HG03175 (cell line): ENCODE data around the gene VPS8.
"Not testable (repeated sequence)": the region's sequence is repeated elsewhere in the genome, so short reads cannot be mapped to it uniquely, and the experiment has no call there.

Experiments used
- ATAC-seq: cut with Tn5 transposase; IDR thresholded peaks from one replicate; pipeline ENCODE4 v1.9.1; 2021; ENCODE audit warnings: mild to moderate bottlenecking, moderate library complexity; ENCODE audit not compliant: unreplicated experiment

Gene VPS8

DNA sequence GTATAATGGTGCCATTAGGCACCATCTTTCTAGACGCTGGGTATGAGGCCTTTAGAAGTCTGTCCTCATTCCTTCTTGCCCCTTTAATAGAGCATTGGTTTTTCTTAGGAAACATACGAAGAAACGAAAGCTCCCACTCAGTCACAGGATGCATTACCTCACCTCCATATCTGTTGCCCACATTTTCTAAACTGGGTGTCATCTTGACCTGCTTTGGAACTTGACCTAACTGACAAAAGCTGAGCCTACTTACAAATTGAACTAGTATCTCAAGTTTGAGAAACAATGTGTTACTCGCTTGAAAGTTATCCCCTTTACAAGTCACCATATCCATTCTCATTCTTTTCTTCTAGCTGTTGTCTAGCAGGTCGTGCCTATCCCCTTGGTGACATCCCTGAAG is 102.7 kb downstream of the VPS8 start:
- no peak for ATAC-seq

DNA sequence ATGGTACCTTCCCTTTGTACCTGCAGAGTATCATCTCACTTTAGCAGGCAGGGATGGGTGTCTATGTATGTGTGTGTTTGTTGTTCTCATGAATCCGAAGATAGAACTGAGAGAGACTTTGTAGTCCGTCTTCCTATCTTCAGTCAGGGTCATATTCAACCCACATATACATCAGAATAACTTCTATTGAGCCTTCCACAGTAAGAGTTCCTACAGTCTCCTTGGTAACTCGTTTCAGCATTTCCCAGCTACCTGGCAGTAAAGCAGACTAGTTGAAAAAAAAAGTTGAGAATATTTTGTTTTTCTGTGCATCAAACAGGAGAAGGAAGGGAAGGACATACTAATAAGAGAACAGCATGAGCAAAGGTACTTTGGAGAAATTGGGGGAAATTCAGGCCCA is 106.8 kb downstream of the VPS8 start:
- no peak for ATAC-seq

DNA sequence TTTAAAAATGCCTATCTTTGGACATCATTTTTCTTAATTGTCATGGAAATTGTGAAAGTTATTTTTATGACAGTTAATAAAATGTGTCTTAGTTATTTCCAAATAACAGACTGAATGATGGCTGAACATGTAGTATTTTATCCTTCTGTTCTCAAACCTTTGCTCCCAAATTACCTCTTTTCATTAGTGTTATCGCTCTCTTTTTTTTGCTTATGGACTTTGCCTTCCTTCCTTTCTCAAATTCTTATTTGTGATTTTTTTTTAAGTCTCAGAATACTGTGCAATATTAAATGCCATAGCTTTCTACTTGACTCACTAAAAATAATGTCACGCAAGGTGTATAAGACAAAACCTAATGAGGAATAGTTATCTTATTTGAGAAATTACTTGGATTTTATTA is 107.7 kb downstream of the VPS8 start:
- ATAC-seq: no peak

DNA sequence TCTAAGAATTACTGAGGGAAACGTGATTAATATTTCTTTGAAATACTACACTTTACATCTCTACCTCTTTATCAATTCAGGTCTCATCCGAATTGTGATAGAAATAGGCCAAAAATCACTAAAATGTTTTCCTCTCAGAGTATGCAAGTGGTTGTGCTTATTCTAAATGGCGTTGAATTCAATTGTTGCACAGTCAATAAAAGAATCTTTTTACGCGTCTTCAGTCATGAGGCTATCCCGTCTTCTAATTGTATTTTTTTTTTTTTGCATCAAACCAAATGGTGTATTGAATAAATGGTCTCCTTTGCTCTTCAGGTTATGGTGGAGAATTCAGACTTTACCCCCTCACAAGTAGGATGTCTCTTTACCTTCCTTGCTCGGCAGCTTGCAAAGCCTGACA is 112.6 kb downstream of the VPS8 start:
- ATAC-seq: no peak

DNA sequence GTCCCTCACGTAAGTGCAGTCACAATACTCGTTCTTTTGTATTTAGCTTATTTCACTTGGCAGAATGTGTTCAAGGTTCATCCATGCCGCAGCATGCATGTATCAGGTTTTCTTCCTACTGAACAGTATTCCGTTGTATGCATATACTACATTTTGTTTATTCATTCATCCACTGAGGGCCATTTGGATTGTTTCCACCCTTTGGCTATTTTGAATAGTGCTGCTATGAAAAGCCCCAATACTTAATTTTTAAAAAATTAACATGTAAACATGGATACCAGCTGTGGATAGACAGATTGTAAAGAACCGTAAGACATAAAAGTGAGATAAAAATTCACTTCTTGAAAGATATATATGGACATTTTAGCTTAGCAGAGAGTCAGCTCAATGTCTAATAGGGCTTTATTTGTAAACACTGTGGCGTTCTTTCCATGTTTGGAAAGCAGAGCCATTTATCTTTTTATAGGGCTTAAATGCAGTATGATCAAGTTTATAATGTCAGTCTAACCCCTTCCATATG is 115.9 kb downstream of the VPS8 start:
- no peak for ATAC-seq

DNA sequence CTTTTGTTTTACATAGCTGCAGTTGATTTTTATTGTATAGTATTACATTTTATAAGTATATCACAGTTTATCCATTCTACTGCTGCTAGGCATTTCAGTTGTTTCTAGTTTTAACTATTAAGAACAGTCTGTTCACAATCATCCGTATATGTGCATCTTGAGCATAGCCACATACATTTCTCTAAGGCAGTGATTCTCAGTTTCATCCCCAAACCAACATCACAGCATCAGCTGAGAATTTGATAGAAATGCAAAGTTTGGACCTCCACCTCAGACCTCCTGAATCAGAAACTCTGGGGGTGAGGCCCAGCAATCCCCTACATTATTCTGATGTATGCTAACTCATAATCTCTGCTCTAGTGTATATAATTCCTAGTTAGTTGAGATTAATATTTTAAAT is 120.8 kb downstream of the VPS8 start:
- ATAC-seq: no peak

DNA sequence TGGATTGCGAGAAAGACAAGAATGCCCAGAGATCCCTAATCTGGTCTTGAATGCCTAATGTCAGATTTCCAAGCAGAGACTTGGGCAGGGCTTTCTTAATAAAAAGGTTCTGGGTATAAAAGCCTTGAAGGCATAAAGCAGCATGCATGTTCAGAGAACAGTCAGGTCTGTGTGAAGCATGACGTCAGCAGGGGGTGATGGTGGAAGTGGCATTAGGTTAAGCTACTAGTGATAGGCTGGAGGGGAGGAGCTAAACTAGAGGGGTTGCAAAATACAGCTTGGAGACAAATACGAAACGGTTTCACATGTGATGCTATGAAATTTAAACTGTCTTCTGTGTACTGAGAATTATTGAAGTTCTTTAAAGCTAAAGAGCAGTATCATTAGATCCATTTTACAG is 125.6 kb downstream of the VPS8 start:
- ATAC-seq: no peak

DNA sequence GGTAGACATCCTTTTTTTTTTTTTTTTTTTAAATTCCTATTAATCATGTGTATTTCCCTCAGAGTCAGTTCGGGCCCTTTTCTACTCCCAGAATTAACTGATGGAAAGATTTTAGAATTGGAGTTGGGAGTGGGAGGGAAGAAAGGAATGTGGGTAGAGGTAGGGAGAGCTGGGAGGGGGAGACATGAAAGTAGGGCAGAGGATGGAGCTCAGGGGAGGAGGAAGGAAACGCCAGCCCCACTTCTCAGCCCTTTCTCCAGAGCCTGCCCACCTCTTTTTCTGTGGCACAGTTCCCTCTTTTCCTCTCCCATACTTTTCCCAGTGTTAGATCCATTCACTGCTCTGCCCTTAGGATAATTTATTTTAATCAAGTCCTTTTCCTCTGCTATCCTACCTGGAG is 129.4 kb downstream of the VPS8 start:
- ATAC-seq: no peak

DNA sequence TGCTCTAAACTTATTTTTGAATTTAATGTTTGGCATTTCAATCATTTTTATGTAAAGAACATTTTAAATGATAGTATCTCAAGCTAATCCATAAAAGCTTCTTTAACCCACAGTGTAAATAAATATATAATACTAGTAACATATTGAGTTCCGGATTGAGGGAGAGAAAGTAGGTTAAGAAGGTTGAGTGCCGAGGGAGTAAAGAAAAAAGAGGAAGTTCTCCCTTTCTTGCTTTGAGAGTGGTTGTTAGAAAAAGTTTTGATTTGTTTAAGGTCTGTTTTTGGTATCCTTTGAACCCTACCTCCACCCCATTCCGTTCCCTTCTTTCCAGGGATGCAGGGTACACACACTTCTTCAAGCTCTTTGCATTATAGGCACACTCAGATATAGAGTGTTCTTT is 130.8 kb downstream of the VPS8 start:
- ATAC-seq: no peak

DNA sequence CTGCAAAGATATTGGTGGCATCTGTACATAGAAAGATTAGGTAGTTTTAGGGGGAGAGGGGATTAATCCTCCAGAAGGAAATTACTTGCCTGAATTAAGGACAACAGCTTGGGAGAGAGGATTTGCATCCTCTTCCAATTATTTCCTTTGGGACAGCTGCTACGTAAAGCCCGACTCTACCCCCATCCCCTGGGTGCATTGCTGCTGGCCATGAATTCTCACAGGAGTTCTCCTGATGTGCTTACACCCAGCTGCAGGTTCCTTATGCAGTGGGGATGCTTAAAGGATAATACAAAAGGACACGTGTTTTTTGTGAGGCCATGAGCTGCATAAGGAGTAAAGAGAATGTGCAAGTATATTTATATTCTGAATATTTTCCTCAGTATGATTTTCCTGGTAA is 132.3 kb downstream of the VPS8 start:
- no peak for ATAC-seq

DNA sequence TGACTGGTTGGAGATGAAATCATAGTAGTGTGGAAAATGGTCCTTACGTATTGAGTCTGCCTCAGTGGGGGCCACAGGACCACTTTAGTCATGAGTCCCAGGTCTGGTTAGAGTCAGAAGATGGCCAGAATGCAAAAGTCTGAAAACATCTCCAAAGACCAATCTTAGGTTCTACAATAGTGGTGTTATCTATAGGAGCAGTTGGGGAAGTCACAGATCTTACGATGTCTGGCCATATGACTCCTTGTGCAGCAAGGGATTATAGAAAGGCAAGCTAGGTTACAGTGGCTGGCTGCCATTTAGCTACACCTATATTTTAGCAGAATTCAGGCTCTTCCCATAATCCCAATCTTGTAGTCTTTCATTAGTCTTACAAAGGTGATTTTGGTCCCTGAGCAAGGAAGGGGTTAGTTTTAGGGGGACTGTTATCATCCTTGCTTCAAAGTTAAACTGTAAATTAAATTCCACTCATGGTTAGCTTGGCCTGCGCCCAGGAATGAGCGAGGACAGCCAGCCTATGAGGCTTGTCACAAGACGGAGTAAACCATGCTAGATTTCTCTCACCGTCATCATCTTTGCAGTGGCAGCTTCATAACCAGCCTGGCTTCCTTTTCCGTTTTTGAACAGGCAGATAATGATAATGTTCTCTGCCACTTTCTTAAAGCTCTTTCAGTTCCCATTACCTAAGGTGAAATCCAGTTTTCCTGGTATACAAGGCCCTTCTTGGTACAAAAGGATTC is 134.1 kb downstream of the VPS8 start:
- no peak for ATAC-seq

DNA sequence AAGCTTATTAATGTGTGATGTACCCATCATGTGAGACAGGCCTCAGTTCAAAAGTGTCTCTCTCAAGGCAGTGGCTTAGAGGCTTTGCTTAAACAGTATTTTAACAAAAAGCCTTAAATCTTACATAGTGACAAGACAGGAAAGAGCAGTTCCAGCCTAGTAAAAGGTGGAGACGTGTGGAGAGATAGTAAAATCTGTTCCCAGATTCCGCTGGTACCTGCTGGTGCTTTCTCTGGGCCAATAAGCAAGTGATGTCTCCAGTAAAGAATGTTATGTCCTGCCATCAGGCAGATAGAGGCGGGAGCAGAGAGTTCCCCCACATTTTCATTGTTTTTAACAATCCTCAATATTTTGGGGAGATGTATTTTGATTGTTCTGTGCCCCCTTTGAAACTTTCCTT is 135.0 kb downstream of the VPS8 start:
- ATAC-seq: no peak

DNA sequence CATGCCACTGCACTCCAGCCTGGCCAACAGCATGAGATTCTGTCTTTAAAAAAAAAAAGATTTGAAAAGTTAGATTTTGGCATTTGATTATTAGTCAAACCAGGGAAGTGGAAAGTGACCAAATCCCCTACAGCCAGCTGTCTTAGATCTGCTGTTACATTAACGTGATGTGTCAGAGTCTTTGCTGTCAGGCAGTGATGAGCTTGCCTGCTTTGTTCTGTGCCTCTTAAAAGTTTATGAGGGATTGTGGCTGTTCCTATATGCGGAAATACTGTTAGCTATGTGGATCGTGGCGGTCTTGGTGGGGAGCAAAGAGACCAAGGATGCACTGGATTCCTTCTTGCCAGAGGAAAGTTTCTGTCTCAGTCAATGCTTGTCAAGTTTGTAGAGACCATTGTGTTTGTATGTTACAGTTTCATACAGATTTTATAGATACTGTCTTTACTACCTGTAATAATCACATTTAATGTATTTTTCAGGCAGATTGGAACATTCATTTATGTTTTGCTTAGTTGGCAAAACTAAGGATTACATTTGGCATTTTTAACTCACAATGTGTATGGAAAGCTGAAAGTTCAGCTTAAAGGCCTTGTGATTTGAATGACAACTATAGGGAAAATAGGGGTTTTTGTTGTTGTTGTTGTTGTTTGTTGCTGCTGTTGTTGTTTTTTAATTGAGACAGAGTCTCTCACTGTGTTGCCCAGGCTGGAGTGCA is 137.4 kb downstream of the VPS8 start:
- ATAC-seq: no peak

DNA sequence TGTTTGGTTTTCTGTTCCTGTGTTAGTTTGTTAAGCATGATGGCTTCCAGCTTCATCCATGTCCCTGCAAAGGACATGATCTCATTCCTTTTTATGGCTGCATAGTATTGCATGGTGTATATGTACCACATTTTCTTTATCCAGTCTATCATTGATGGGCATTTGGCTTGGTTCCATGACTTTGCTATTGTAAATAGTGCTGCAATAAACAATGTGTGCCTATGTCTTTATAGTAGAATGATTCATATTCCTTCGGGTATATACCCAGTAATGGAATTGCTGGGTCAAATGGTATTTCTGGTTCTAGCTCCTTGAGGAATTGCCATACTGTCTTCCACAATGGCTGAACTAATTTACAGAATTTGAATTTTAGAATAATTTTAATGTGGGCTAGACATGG is 138.8 kb downstream of the VPS8 start:
- ATAC-seq: not testable (repeated sequence)

DNA sequence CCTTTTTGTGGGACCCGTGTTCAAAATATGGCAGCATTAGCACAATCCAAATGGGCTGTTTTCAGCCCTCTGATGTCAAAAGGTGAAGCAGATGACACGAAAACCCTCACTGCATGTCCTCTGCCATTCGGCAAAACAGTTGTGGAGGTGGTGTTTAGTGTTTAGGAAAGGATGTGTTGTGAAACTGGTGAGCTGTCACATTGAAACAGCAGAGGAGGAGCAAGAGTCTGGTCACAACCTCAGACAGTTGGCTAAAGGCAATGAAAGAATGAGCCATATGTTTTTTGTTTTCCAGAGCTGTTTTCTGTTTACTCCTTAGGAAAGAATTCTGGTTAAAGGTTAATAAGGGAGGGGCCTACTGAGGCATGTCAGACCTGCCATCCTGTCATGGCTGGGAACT is 140.7 kb downstream of the VPS8 start:
- ATAC-seq: no peak

DNA sequence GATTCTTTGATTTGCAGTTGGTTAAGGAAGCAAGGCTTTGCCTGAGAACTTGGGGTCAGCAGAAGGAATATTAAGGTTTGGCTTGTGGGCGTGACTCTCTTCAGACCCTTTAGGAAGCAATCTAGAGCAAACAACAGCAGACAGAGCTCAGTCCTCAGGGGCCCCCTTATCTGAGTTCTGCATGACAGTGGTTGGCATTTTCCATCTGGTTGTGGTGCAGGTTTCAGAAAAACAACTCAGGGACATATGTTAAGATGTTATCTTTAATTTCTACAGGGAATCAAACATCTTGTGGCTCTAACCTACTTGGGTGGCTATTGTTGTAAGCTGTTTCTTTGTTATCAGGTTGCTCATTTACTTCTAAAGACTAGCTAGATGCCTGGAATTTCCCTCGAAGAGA is 141.4 kb downstream of the VPS8 start:
- no peak for ATAC-seq

DNA sequence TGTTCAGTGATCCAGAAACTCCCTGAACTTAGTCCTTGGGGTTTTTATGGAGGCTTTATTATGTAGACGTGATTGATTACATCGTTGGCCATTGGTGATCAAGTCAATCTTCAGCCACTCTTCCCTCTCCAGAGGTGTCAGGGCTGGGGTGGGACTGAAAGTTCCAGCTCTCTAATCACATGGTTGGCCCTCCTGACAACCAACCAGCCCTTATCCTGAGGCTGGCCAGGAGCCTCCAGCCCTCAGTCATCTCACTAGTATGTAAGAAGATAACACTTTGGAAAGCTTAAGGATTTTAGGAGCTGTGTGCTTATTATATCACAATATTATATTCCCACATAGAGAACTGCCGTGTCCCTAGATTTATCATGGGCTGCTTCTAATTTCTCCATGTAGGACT is 142.3 kb downstream of the VPS8 start:
- ATAC-seq: no peak

DNA sequence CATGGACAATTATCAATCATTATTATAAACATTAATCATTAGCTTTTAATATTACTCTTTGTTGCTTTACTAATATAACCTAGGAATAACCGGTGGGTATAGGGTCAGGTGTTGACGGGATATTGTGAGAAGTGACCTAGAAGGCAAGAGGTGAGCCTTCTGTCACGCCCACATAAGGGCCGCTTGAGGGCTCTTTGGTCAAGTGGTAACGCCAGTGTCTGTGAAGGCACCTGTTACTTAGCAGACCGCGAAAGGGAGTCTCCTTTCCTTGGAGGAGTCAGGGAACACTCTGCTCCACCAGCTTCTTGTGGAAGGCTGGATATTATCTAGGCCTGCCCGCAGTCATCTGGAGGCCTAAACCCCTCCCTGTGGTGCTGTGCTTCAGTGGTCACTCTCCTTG is 142.9 kb downstream of the VPS8 start:
- not testable (repeated sequence) for ATAC-seq

DNA sequence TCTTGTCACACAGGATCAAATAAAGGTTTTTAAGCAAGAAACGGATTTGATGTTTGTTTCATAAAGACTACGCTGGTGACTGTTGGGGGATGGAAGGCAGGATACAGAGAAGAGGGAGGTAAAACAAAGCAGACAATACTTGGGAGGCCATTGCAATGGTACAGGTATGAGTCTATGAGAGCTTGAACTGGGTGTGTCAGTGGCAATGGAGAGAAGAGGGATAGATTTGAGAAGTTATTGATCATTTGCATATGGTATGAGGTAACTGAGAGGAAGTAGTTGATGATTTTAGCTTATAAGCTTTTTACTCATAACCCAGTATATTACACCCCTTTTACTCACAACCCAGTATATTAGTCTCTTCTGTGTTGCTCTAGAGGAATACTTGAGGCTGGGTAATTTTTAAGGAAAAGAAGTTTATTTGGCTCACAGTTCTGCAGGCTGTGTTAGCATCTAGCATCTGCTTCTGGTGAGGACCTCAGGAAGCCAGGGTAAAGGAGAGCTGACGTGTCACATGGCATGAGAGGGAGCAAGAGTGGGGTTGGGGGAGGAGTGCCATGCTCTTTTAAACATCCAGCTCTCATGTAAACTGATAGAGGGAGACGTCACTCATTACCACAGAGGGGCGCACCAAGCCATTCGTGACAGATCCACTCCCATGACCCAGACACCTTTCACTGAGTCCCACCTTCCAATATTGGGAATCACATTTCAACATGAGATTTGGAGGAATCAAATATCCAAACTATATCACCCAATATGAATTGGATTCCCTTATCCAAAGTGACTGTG is 153.9 kb downstream of the VPS8 start:
- ATAC-seq: no peak

DNA sequence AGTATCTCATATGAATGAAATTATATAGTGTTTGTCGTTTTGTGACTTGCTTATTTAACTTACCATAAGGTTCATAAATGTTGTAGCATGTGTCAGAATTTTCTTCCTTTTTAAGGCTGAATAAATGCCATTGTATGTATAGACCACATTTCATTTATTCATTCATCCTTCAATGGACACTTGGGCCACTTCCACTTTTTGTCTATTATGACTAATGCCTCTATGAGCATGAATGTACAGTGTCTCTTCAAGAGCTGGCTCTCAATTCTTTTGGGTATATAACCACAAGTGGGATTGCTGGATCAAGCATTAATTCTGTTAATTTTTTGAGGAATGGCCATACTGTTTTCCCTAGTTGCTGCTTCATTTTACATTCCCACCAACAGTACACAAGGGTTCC is 156.1 kb downstream of the VPS8 start:
- ATAC-seq: no peak

DNA sequence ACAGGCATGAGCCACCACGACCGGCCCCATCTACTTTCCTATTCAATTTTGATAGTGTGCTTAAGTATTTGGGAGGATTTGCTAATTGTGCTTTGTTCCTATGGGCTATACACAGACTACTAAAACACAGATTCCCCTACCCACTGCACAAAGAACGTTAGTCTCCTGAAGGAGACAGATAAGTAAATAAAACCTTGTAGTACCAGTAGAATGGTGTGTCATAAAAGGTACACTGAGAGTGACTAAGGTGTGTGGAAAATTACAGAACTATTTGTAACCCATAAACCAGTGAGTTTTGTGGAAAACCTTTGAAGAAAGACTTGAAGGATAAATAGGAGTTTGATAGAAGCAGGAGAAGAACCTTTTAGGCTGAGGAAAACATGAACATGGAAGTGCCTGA is 158.2 kb downstream of the VPS8 start:
- ATAC-seq: no peak

DNA sequence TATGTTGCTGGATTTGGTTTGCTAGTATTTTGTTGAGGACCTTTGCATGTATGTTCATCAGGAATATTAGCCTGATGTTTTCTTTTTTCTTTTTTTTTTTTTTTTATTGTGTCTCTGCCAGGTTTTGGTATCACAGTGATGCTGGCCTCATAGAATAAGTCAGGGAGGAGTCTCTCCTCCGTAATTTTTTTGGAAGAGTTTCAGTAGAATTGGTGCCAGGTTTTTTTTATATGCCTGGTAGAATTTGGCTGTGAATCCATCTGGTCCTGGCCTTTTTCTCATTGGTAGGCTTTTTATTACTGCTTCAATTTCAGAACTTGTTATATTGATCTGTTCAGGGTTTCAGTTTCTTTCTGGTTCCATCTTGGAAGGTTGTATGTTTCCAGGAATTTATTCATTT is 165.8 kb downstream of the VPS8 start:
- ATAC-seq: no peak
